Measurements from ENCODE around the gene BLTP3B.
"Not testable (repeated sequence)": the region's sequence is repeated elsewhere in the genome, so short reads cannot be mapped to it uniquely, and the experiment has no call there.

BLTP3B gene

GRCh38 chr12:100185361-100185894 lies 42.8 kb upstream of the BLTP3B start:
- no peak overlapping the region for H3K4me3 ChIP-seq (replicated peaks; ENCODE audit: low read depth, low read length)
- no peak for TF ChIP-seq CTCF (IDR thresholded peaks at IDR 0.05; ENCODE audit: low read length, missing control alignments)
- DNase-seq (ENCODE audit: low read depth) = no peak

GRCh38 chr12:100184549-100185145 lies 42.0 kb upstream of the BLTP3B start:
- H3K4me3 ChIP-seq (replicated peaks; ENCODE audit: low read depth, low read length) = no peak overlapping the region
- TF ChIP-seq CTCF (IDR thresholded peaks at IDR 0.05; ENCODE audit: low read length, missing control alignments) = no peak
- DNase-seq (ENCODE audit: low read depth) = peak; percentile 25

DNA sequence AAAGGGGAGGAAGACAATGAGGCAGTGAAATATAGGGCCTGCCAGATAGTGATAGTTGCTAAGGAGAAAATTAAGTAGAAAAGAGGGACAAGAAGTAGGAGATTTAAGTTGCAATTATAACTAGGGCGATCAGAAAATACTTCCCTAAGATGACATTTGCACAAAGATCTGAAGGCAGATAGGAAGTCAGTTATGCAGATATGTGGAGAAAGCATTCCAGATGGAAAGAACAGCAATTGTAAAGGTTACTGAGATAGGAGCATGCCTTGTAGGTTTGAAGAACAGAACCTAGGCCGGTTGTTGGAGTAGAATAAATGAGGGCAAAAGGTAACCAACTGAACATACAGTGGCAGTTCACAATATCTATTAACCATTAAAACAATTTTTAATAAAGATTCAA lies 36.6 kb upstream of the BLTP3B start:
- H3K4me3 ChIP-seq (replicated peaks; ENCODE audit: low read depth, low read length) = no peak overlapping the region
- DNase-seq (ENCODE audit: low read depth) = no peak
- TF ChIP-seq CTCF (IDR thresholded peaks at IDR 0.05; ENCODE audit: low read length, missing control alignments) = no peak

DNA sequence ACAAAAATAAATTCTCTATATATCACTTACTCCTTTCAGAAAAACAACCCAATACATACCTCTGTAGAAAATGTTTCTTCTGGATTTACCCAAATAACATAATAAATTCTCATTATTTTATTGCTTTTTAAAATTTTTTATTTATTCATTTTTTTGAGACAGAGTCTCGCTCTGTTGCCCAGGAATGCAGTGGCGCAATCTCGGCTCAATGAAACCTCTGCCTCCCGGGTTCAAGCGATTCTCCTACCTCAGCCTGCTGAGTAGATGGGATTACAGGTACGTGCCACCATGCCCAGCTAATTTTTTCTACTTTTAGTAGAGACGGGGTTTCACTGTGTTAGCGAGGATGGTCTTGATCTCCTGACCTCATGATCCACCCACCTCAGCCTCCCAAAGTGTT lies 33.8 kb upstream of the BLTP3B start:
- not testable (repeated sequence) for H3K4me3 ChIP-seq (replicated peaks; ENCODE audit: low read depth, low read length); DNase-seq (ENCODE audit: low read depth)

GRCh38 chr12:100174495-100174894 lies 31.8 kb upstream of the BLTP3B start:
- no peak overlapping the region for H3K4me3 ChIP-seq (replicated peaks; ENCODE audit: low read depth, low read length)
- no peak for TF ChIP-seq CTCF (IDR thresholded peaks at IDR 0.05; ENCODE audit: low read length, missing control alignments)
- DNase-seq (ENCODE audit: low read depth) = no peak

DNA sequence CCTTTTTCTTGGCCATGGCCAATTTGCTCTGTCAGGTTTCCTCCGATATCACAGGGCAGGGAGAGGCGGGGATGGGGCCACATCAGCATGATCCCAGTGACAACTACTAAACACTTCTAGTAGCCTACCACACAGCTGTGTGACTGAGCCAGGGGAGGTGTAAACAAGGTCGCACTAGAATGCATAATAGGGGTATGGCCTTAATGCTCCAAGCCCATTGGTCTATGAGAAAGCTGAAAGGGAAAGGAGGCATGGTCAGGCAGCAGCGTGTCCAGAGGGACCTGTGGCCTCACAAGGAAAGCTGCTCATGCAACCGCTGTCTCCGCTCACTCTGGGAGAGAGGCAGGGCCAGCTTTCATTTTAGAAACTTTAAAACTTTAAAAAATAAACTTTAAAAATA lies 30.4 kb upstream of the BLTP3B start:
- no peak for DNase-seq (ENCODE audit: low read depth)
- no peak overlapping the region for H3K4me3 ChIP-seq (replicated peaks; ENCODE audit: low read depth, low read length)
- TF ChIP-seq CTCF (IDR thresholded peaks at IDR 0.05; ENCODE audit: low read length, missing control alignments) = no peak

DNA sequence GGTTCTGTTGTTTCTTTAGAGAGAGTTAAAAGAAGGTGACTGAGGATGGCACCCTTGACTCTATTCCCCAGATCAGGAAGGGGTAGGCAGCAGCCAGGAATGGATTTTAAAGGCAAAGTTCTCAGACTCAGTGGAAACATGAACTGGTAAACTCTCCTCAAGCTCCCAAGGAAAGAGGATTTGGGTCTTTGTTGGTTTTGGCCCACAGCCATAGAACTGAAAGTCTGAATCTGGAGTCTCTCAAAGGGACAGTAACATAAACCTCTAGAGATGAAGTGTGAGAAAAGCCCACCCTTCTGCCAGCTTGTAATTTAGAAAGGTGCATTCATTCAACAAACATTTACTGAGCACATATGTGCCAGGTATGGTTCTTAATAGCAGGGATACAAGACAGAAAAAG lies 28.6 kb upstream of the BLTP3B start:
- H3K4me3 ChIP-seq (replicated peaks; ENCODE audit: low read depth, low read length) = no peak overlapping the region
- peak; percentile 18 for DNase-seq (ENCODE audit: low read depth)
- TF ChIP-seq CTCF (IDR thresholded peaks at IDR 0.05; ENCODE audit: low read length, missing control alignments) = no peak

All from fibroblast of pulmonary artery (primary cell).